Lower lobe of right lung (tissue), 2 donors: ENCODE data around the gene COLGALT1. TPM values are rescaled to one million over a fixed set of nuclear protein-coding genes. Genes with fewer than 3 reads are reported as not detected.

Experiments used
- ATAC-seq, 2 donors: fragments of 200-7000 bp; cut with Tn5 transposase; one replicate each; pipeline ENCODE4 v1.9.1; 2020 to 2022; ENCODE audit warnings: mild to moderate bottlenecking in 2 of 2, moderate library complexity in 2 of 2
- DNase-seq: peaks from one replicate; pipeline ENCODE4 v3.0.0-alpha.2; 2020
- H3K27ac ChIP-seq: fragments of 200-600 bp; one replicate; pipeline ENCODE4 v1.8.0; 2022
- H3K27me3 ChIP-seq: fragments of 200-600 bp; one replicate; pipeline ENCODE4 v1.8.0; 2022; ENCODE audit warnings: low read depth
- H3K36me3 ChIP-seq: fragments of 200-600 bp; one replicate; pipeline ENCODE4 v1.8.0; 2022; ENCODE audit warnings: mild to moderate bottlenecking
- H3K4me1 ChIP-seq: fragments of 200-600 bp; one replicate; pipeline ENCODE4 v1.8.0; 2022
- H3K4me3 ChIP-seq: fragments of 200-600 bp; one replicate; pipeline ENCODE4 v1.8.0; 2022; ENCODE audit warnings: mild to moderate bottlenecking
- H3K9me3 ChIP-seq: fragments of 200-600 bp; one replicate; pipeline ENCODE4 v1.8.0; 2022
- CTCF ChIP-seq: fragments of 200-600 bp; IDR thresholded peaks from one replicate; pipeline ENCODE4 v1.8.0; 2022; ENCODE audit warnings: antibody characterized with exemption, mild to moderate bottlenecking
- intact Hi-C: fragments of 100-400 bp; cut with DNase I; formaldehyde crosslinking; loops from one replicate; pipeline ENCODE4 v1.11.0; 2022
- total RNA-seq: library from RNA; stranded (reverse); fragmentation: NEBNext Ultra II Directional; extraction: Animal tissue kit (Norgen Biotek cat#: 25700); gene quantifications from one replicate; pipeline ENCODE4 v1.2.1, GENCODE V29; 2021
- donor health status: DM: no; HTN: yes; CAD: no; lungs with severe emphysema.

The COLGALT1 gene
- total RNA-seq, 1 donor from 2014 or later = 142 TPM

- H3K4me3 ChIP-seq = no peak overlapping the region
Measured at GRCh38 chr19:17602872-17603510, 47.5 kb downstream of the COLGALT1 start.

GRCh38 chr19:17604372-17605025 is 49.0 kb downstream of the COLGALT1 start:
- TF ChIP-seq CTCF = no peak
- Histone ChIP-seq H3K4me3 (no peak overlapping the region), H3K36me3 (no peaks in the 10 kb centered on the region), H3K27ac (no peak overlapping the region), H3K4me1 (peaks cover 13% of the 10 kb centered on the region), H3K9me3 (no peaks in the 10 kb centered on the region), H3K27me3 (peaks cover 4% of the 10 kb centered on the region)
- intact Hi-C loops = no loop called here
- ATAC-seq (no peak), DNase-seq (no peak)

More at GRCh38 chr19:17602872-17603510, 47.5 kb downstream of the COLGALT1 start:
- intact Hi-C loops = no loop called here
- no peaks in the 10 kb centered on the region for H3K36me3 ChIP-seq
- no peak for TF ChIP-seq CTCF
- no peaks in the 10 kb centered on the region for H3K9me3 ChIP-seq
- H3K27me3 ChIP-seq = peaks cover 4% of the 10 kb centered on the region
- ATAC-seq (no peak), DNase-seq (no peak)
- peaks cover 13% of the 10 kb centered on the region for H3K4me1 ChIP-seq
- no peak overlapping the region for H3K27ac ChIP-seq

GRCh38 chr19:17605117-17605516 is 49.7 kb downstream of the COLGALT1 start:
- Histone ChIP-seq H3K4me3 (no peak overlapping the region), H3K36me3 (no peaks in the 10 kb centered on the region), H3K27me3 (peaks cover 4% of the 10 kb centered on the region), H3K4me1 (peaks cover 13% of the 10 kb centered on the region), H3K9me3 (no peaks in the 10 kb centered on the region), H3K27ac (no peak overlapping the region)
- intact Hi-C loops = no loop called here
- no peak for TF ChIP-seq CTCF
- ATAC-seq (no peak), DNase-seq (no peak)

- Histone ChIP-seq H3K36me3 (no peaks in the 10 kb centered on the region), H3K4me1 (peaks cover 13% of the 10 kb centered on the region), H3K9me3 (no peaks in the 10 kb centered on the region), H3K4me3 (peak overlapping the region; percentile 52), H3K27ac (peak overlapping the region; percentile 46), H3K27me3 (peaks cover 4% of the 10 kb centered on the region)
- intact Hi-C loops = no loop called here
- peak; percentile 57 for TF ChIP-seq CTCF
- DNase-seq = peak; percentile 92
- peak; percentile 81 to 85 for ATAC-seq
Measured at GRCh38 chr19:17605761-17606589, 50.5 kb downstream of the COLGALT1 start.

GRCh38 chr19:17606590-17607185 is 51.2 kb downstream of the COLGALT1 start:
- intact Hi-C loops = no loop called here
- no peak for TF ChIP-seq CTCF
- Histone ChIP-seq H3K4me1 (peaks cover 13% of the 10 kb centered on the region), H3K27ac (no peak overlapping the region), H3K36me3 (no peaks in the 10 kb centered on the region), H3K27me3 (peaks cover 9% of the 10 kb centered on the region), H3K9me3 (no peaks in the 10 kb centered on the region), H3K4me3 (peak overlapping the region; percentile 52)
- no peak for DNase-seq
- peak; percentile 2 to 7 for ATAC-seq
